GM12878 (cell line): ENCODE measurements around the gene PPM1A. TPM values are rescaled to one million over a fixed set of nuclear protein-coding genes. Genes with fewer than 3 reads are reported as not detected.

Experiments used
- ASH2L ChIP-seq: fragments of 300-600, 200-600 bp; sonication (generic); IDR thresholded peaks from 2 replicates; pipeline ENCODE4 v1.6.1; 2017; ENCODE audit warnings: low read depth, mild to moderate bottlenecking, borderline replicate concordance
- BHLHE40 ChIP-seq, 2 experiments: fragments of 450-650 bp in 1 of 2; IDR thresholded peaks; 2 replicates each; pipeline ENCODE4 v1.6.1; 2011 to 2017; ENCODE audit warnings: low read depth in 2 of 2, borderline replicate concordance in 1 of 2, improper control_type of control experiment in 1 of 2, low read length in 1 of 2, mild to moderate bottlenecking in 1 of 2
- CBX3 ChIP-seq: fragments of 200-600 bp; sonication (generic); IDR thresholded peaks from 2 replicates; pipeline ENCODE4 v1.6.1; 2016; ENCODE audit warnings: low read depth, borderline replicate concordance
- CHD2 ChIP-seq: IDR thresholded peaks from 2 replicates; pipeline ENCODE4 v1.6.1; 2011; ENCODE audit warnings: low read depth, low read length, improper control_type of control experiment, borderline replicate concordance
- CUX1 ChIP-seq: IDR thresholded peaks from 2 replicates; pipeline ENCODE4 v1.6.1; 2012; ENCODE audit warnings: improper control_type of control experiment, low read depth, low read length; ENCODE audit not compliant: insufficient replicate concordance
- E2F8 ChIP-seq: fragments of 450-650 bp; IDR thresholded peaks from 2 replicates; pipeline ENCODE4 v1.6.1; 2018; ENCODE audit warnings: mild to moderate bottlenecking, low read depth, moderate library complexity; ENCODE audit not compliant: partially characterized antibody
- NFIC ChIP-seq: IDR thresholded peaks from 2 replicates; pipeline ENCODE4 v1.6.1; 2012; ENCODE audit warnings: low read depth, mild to moderate bottlenecking, inconsistent platforms, low read length, moderate library complexity
- PML ChIP-seq: IDR thresholded peaks from 2 replicates; pipeline ENCODE4 v1.6.1; 2012; ENCODE audit warnings: low read length, inconsistent platforms
- RB1 ChIP-seq: fragments of 450-650 bp; formaldehyde crosslinking; IDR thresholded peaks from 2 replicates; pipeline ENCODE4 v1.6.1; 2017; ENCODE audit warnings: mild to moderate bottlenecking, borderline replicate concordance
- RBBP5 ChIP-seq: fragments of 200-600 bp; sonication (generic); conservative IDR thresholded peaks from 2 replicates; pipeline ENCODE4 v1.6.1; 2016
- RFX5 ChIP-seq: IDR thresholded peaks from 2 replicates; pipeline ENCODE4 v1.6.1; 2011; ENCODE audit warnings: low read depth, low read length, improper control_type of control experiment
- SMC3 ChIP-seq: IDR thresholded peaks from 2 replicates; pipeline ENCODE4 v1.6.1; 2011; ENCODE audit warnings: low read length, improper control_type of control experiment, borderline replicate concordance
- SREBF2 ChIP-seq: IDR thresholded peaks from 2 replicates; pipeline ENCODE4 v1.6.1; 2012; ENCODE audit warnings: mild to moderate bottlenecking, low read length
- SUZ12 ChIP-seq: fragments of 200-600 bp; sonication (generic); IDR thresholded peaks from one replicate; pipeline ENCODE4 v1.6.1; 2018; ENCODE audit warnings: antibody characterized with exemption, mild to moderate bottlenecking; ENCODE audit not compliant: unreplicated experiment
- TCF3 ChIP-seq: IDR thresholded peaks from 2 replicates; pipeline ENCODE4 v1.6.1; 2012; ENCODE audit warnings: low read depth, mild to moderate bottlenecking, low read length, borderline replicate concordance; ENCODE audit not compliant: insufficient read depth
- TCF7 ChIP-seq: IDR thresholded peaks from 2 replicates; pipeline ENCODE4 v1.6.1; 2014; ENCODE audit warnings: antibody characterized with exemption, borderline replicate concordance
- YBX1 ChIP-seq: fragments of 450-650 bp; IDR thresholded peaks from 2 replicates; pipeline ENCODE4 v1.6.1; 2016; ENCODE audit warnings: antibody characterized with exemption
- ZSCAN29 ChIP-seq: fragments of 450-650 bp; IDR thresholded peaks from 2 replicates; pipeline ENCODE4 v1.6.1; 2017; ENCODE audit warnings: mild to moderate bottlenecking, moderate library complexity
- polyA plus RNA-seq, 11 experiments: library from polyadenylated mRNA; depleted of rRNA in 4 of 11; unstranded in 6 of 11; stranded (reverse) in 5 of 11; fragments of >200 nt; fragmentation: Nextera tagmentation in 4 of 11; fragmentation: Illumina TruSeq in 1 of 11; extraction: Ambion mirVana in 4 of 11; extraction: Trizol in 1 of 11; gene quantifications; 1 replicate in 1 of 11; 2 replicates in 10 of 11; pipeline versions ENCODE4 v1.2.1 to v1.2.3, GENCODE V29; 2011 to 2016; ENCODE audit warnings: inconsistent platforms in 2 of 11, missing spikeins in 2 of 11, low read depth in 1 of 11
- total RNA-seq, 4 experiments: library from RNA; depleted of rRNA in 3 of 4; stranded (reverse); fragments of >200 nt in 3 of 4; fragmentation: Illumina TruSeq in 1 of 4; extraction: Trizol in 1 of 4; gene quantifications; 2 replicates each; pipeline versions ENCODE4 v1.2.1 to v1.2.3, GENCODE V29; 2013 to 2021
- TF ChIP-seq, protein P1 (sequence below), 3 experiments: IDR thresholded peaks in 2 of 3; conservative IDR thresholded peaks in 1 of 3; 2 replicates each; pipeline ENCODE4 v1.5.1; 2011; ENCODE audit warnings: low read depth in 3 of 3, low read length in 3 of 3, mild to moderate bottlenecking in 3 of 3, control low read depth in 2 of 3, moderate library complexity in 2 of 3, inconsistent platforms in 1 of 3, mixed read lengths in 1 of 3; ENCODE audit not compliant: control insufficient read depth in 2 of 3, insufficient read depth in 1 of 3; ENCODE audit errors: extremely low read depth in 1 of 3

Gene PPM1A
- total and polyA plus RNA-seq, 10 of the 15 experiments (the other 5 are each of a cell fraction or from before 2014, with no cell fraction given) = 16.8 to 124 (median 47.0) TPM

- peak; percentile 98 for TF ChIP-seq CUX1
- TF ChIP-seq SREBF2 = no peak
- TF ChIP-seq E2F8 = no peak
- TF ChIP-seq, protein P1, sequence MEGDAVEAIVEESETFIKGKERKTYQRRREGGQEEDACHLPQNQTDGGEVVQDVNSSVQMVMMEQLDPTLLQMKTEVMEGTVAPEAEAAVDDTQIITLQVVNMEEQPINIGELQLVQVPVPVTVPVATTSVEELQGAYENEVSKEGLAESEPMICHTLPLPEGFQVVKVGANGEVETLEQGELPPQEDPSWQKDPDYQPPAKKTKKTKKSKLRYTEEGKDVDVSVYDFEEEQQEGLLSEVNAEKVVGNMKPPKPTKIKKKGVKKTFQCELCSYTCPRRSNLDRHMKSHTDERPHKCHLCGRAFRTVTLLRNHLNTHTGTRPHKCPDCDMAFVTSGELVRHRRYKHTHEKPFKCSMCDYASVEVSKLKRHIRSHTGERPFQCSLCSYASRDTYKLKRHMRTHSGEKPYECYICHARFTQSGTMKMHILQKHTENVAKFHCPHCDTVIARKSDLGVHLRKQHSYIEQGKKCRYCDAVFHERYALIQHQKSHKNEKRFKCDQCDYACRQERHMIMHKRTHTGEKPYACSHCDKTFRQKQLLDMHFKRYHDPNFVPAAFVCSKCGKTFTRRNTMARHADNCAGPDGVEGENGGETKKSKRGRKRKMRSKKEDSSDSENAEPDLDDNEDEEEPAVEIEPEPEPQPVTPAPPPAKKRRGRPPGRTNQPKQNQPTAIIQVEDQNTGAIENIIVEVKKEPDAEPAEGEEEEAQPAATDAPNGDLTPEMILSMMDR (IDR thresholded peaks at IDR 0.05 in 2 of 3, conservative IDR thresholded peaks at IDR 0.05 in 1 of 3; ENCODE audit: control insufficient read depth in 2 of 3, extremely low read depth in 1 of 3, insufficient read depth in 1 of 3, low read depth in 3 of 3, low read length in 3 of 3) = no peak
- peak; percentile 25; the same call in 1 of the 2 replicates for TF ChIP-seq SMC3
- peak; percentile 98 for TF ChIP-seq TCF3
- TF ChIP-seq RFX5 = no peak
- TF ChIP-seq RBBP5 = no peak
- no peak for TF ChIP-seq TCF7
- TF ChIP-seq NFIC = peak; percentile 74
- TF ChIP-seq RB1 = no peak
- peak; percentile 61 to 74; a peak in 3 of 4 replicates for TF ChIP-seq BHLHE40 (IDR thresholded peaks at IDR 0.05; ENCODE audit: borderline replicate concordance in 1 of 2, low read depth in 2 of 2, low read length in 1 of 2)
- TF ChIP-seq PML = 0 out of 2 replicates have a peak, but pooled peaks have one; percentile 15
- no peak for TF ChIP-seq ASH2L
- no peak for TF ChIP-seq YBX1
- TF ChIP-seq CHD2 = peak; percentile 45; the same call in 1 of the 2 replicates
- TF ChIP-seq ZSCAN29 = no peak
- TF ChIP-seq SUZ12 = no peak
- no peak for TF ChIP-seq CBX3
Observed at GRCh38 chr14:60204104-60204842, 44.7 kb upstream of the PPM1A start (continued).
